HPDE6-E6E7 (cell line): ENCODE measurements around the gene MAML1.
"Not testable (repeated sequence)": the region's sequence is repeated elsewhere in the genome, so short reads cannot be mapped to it uniquely, and the experiment has no call there.

Experiments used
- DNase-seq: peaks from one replicate; pipeline ENCODE4 v3.0.0; 2011; ENCODE audit warnings: missing footprints; ENCODE audit errors: extremely low spot score

The MAML1 gene

DNA sequence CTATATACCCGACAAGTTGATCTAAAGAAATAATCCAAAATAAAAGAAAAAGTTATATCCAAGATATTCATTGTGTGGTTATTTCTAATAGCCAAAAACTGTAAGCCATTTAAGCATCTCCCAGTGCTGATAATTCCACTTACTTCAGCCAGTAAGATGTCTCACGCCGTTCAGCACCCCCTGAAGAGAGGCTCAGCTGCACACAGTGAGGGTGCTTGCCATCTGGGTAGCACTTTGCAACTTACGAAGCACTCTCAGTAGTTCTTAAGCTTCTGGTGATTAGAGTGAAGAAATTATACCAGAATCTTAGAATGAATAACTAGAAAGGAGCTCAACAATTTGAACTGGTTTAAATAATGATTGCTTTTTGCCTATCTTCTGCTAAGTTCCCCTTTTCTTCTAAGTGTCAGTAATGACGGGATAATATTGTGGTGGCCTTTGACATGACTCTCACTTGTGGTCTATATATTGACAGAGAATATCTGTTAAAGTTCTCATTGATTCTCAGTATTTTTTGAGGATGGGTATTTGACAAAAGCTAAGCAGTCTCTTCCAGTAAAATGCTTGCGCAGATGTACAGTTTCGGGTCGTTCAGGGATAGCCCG lies 35.0 kb downstream of the MAML1 start:
- no peak for DNase-seq

GRCh38 chr5:179768326-179769085 lies 35.9 kb downstream of the MAML1 start:
- no peak for DNase-seq

GRCh38 chr5:179769271-179769670 lies 36.6 kb downstream of the MAML1 start:
- no peak for DNase-seq

DNA sequence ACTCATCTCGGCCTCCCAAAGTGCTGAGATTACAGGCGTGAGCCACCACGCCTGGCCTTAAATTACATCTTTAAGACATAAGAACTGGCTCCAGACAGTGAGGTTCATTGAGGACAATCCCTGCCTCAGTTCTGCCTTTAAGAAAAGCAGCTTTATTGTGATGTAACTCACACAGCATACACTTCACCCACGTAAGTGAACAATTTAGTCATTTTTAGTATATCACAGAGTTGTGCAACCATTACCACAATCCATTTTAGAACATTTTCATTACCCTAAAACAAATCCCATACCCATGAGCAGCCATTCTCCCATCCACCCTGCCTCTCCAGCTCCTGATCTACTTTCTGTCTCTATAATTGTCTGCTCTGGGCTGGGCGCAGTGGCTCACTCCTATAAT lies 37.2 kb downstream of the MAML1 start:
- DNase-seq = no peak

DNA sequence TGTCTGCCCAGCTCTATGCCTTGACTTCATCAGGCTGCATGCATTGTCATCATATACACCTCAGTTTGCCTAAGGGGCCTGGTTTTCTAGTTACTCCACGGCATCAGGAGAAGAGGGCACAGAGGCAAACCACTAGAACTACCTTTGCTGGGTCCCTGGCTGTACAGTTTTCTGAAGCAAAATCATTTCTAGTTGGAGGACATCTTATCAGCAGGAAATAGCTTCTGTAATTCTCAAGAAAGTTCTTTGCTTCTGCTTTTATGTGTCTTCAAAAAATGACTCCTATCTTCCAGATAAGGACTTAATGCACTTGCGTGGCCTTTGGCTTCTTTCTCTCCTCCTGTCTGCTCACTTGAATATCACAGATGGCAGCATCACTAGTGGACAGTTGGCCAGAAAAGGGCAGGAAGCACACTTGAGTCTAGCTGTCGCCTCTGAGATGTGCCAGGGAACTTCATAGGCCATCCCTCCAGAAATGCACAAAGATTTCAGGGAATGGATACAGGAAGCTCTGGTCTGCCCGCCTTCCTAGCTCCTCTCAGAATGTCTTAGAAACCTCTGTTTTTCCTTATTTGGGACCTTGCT lies 38.8 kb downstream of the MAML1 start:
- DNase-seq = no peak

DNA sequence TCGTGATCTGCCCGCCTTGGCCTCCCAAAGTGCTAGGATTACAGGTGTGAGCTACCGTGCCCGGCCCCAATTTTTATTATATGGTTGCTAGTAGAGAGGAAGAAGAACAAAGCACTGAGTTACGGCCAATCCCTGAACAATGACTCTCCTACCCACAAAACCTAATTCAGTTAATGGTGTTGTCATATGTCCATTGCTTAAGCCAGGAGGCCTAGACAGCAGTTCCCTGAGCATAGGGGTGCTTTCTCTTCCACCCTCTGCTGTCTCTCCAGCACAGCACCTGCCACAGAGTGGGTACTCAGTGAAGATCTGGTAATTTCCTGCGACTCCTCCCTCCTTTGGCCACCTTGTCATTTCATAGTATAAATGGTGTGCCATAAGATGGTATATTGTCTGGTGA lies 39.7 kb downstream of the MAML1 start:
- DNase-seq = no peak

DNA sequence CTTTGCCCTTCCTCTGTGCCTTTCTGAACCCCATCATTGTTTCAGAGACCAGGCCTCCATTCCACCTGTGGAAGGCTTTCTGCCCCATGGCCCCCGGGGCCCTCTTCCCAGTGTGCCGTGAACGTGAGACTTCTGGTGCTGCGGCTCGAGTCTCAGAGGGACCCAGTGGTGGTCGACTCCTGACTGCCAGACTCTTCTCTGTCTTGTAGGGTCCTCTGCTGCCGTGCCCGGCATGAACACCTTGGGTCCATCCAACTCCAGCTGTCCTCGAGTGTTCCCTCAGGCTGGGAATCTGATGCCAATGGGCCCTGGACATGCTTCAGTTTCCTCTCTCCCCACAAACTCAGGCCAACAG lies 41.0 kb downstream of the MAML1 start:
- no peak for DNase-seq

DNA sequence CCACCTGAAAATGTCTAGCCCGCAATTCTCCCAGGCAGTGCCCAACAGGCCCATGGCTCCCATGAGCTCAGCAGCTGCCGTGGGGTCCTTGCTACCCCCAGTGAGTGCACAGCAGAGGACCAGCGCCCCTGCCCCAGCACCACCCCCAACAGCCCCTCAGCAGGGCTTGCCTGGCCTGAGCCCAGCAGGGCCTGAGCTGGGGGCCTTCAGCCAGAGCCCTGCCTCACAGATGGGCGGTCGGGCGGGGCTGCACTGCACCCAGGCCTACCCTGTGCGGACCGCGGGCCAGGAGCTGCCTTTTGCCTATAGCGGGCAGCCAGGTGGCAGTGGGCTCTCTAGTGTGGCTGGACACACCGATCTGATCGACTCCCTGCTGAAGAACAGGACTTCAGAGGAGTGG lies 41.8 kb downstream of the MAML1 start:
- no peak for DNase-seq

GRCh38 chr5:179776411-179776938 lies 43.9 kb downstream of the MAML1 start:
- no peak for DNase-seq

DNA sequence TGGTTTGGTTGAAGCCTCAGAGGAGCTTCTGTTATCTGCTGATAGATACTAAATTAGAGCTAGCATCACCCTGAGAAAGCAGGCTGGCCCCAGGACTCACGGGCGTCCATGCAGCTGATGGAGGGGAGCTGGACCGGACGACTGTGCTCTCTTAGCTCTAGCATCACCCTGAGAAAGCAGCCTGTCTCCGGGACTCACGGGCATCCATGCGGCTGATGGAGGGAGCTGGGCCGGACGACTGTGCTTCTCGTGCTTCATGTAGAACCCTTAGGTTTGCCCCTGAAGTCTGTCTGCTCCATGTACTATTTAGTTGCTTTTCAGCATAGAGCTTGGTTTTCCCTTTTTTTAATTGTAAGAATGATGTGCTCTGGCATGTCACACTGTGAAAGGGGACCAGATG lies 44.8 kb downstream of the MAML1 start:
- no peak for DNase-seq

DNA sequence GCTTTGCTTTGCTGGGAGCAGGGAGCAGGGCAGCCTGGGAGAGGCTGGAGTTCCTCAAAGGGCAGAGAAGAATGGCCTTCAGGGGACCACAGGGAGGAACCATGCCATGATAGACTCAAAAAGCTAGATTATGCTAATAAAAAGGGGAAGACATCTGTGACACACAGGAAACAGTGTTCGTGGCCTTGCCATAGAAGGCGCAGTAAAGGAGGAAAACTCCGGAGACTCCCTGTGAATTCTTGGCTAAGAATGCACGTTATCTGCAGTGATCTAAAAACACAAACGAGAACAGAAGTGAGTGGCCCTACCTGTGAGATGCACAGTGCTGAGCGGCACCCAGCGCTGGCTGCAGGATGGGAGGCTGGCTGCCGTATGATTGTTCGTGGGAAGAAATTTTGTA lies 45.3 kb downstream of the MAML1 start:
- DNase-seq = no peak

DNA sequence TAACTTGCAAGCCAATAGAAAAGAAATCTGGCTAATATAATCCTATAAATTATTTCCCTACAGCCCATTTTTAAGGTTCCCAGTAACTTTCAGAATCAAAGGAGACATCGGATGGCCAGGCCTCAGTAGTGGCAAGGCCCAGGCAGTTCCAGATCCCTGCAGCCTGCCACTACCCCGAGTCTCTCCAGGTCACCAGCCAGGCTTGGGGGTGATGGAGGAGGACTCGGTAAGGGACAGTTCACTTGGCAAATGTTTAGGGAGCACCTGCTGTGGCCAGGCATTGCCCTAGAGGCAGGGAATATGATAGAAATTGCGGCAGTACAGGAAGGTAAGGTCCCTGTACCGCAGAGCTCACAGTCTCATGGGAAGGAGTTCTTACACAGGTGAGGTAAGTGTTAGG lies 46.0 kb downstream of the MAML1 start:
- no peak for DNase-seq

DNA sequence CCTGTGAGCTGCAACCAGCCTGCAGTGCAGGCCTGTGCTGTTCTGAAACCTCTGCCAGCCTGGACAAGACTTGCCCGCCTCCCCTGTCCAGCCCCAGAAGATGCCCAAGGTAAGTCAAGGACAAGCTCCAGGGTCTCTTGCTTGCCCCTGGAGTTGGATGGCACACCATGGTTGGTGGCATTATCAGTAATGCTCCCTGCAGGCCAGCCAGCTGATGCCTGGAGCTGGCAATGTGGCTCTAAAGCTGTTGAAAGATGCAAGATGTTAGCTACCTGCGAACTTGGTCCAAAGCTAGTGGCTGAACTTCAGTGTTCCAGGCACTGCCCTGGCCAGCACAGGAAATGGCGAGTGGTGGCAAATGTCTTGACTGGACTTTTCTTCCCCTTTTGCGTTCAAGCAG lies 47.2 kb downstream of the MAML1 start:
- DNase-seq = no peak

DNA sequence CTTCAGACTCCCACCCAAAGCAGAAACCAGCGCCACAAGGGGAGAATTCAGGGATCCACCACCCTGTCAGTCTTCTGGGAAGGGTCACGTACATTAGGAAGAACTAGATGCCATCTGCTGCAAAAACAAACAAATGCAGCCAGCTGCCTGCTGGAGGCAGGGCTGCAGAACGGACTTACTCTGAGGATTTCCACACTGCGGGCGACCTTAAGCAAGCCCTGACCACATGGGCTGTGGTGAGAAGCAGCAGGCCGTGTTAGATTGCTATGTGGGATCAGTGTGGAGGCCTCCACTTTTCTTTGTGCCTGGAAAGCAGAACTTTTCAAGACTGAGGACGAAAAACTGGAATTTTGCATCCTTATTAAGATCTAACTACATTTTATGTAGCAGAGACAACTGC lies 47.7 kb downstream of the MAML1 start:
- DNase-seq = no peak

DNA sequence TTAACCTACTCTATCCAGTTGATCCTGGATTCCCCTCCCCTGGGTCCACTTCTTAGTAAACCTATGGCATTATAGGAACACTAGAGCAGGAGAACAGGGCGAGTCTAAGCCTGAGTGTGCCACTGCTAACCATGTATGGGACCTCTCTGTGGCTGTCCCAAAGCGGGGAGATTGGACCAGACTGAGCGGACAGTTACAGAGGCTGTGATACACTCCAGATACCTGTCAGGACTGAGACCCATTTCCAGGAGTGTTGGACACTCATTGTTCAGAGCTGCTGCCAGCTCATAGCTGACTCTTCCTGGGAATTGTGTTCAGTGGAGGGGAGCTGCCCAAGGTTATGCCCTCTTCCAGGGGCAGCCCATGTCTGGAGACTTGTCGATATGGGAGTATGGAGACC lies 49.2 kb downstream of the MAML1 start:
- DNase-seq = no peak

GRCh38 chr5:179783128-179783527 lies 50.5 kb downstream of the MAML1 start:
- no peak for DNase-seq

DNA sequence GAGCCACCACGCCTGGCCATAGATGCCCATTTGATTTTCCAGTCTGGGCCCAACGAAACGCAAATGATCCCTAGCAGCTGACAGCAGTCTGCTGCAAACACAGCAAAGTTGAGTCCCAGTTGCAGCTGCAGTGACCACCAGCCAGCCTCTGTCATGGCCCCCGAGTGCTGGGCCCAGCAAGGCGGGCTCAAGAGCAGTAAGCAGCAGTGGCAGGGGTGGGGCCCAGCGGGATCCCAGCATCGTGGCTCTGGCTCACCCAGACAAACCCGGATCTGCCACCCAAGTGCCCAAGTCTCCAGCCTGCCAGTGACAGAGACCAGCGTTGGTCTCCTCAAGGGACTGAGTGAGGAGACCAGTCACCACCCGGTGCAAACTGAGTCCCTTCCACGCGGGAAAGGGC lies 54.2 kb downstream of the MAML1 start:
- DNase-seq = no peak

DNA sequence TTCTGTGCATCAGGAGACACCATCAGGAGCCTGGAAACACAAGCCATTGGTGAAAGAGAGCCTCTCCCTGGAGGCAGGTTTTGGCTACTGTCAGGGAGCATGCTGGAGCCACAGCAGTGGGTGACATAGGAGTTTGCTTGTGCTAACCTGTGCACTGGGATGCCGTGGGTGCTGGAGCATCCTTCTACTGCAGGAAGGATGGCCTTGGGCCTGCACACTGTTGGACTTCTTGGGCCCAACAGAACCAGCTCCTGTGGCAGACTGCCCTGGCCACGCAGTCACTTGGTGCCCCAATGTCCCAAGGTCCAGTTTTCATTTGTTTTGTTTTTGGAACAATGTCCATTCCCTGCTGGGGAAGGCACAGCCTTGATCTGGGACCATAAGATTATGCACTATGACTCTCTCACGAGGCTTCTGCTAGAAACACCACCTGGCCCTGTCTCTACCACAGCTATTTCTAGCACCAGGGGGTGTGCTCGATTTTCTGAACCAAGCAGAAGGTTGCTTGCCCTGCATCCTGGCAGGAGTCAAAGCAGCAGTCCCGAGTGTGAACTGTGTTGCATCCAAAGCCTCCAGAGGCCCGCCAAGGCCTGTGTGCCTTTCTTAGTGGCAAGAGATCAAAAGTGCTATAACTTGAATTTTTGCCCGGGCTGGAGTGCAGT lies 55.7 kb downstream of the MAML1 start:
- no peak for DNase-seq

DNA sequence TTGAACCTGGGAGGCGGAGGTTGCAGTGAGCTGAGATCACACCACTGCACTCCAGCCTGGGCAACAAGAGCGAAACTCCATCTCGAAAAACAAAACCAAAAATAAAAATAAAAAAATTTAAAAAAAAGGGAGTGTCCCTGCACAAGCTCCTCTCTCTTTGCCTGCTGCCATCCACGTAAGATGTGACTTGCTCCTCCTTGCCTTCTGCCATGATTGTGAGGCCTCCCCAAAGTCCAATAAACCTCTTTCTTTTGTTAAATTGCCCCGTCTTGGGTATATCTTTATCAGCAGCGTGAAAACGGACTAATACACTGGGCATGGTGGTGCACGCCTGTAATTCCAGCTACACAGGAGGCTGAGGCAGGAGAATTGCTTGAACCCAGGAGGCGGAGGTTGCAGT lies 56.7 kb downstream of the MAML1 start:
- not testable (repeated sequence) for DNase-seq

GRCh38 chr5:179791881-179792611 lies 59.4 kb downstream of the MAML1 start:
- no peak for DNase-seq

DNA sequence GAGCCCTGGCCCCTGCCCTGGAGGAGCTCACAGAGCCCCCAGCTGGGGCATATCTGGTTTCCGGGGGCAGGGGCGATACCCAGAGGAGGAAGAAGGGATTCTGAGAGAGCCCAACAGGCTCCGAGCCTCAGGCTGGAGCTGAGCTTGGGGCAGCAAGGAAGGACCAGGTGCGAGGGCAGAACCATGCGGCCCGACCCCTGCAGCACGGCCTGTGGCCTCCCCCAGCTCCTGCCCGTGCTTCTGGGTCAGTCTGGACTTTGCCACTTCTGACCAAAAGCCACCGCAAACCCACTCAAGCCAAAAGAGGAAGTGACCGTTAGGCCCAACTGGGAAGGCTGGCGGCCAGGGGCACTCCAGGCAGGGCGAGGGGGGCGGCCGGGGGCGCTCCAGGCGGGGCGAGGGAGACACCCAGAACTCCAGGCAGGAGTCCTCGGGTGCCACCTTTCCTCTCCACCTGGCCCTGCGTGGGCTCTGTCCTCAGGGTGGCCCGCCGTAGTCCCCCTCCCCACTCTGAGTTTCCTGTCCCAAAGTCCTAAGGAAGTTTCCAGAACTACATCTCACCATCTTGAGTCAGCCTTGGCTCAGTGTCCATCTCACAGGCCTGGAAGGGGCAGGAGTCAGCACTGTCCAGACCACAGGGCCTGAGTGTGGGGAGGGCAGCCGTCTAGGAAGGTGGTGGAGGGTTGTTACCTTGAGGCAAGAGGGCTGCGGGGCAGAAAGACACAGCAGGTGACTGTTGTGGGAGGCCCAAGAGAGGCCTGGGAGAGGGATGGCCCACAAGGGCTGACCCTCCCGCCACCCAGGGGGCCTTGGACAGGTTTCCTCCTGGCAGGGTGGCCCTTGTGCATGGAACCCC lies 60.2 kb downstream of the MAML1 start:
- DNase-seq = no peak
